ENCODE results near the gene LDB3. TPM values are rescaled to one million over a fixed set of nuclear protein-coding genes. Genes with fewer than 3 reads are reported as not detected.

Gene LDB3
- total and polyA plus RNA-seq, 2 of the 8 experiments (the other 6 are each of a cell fraction or from before 2014, with no cell fraction given), result 0.20 to 0.43 TPM

GRCh38 chr10:86687750-86688149 is 19.4 kb downstream of the LDB3 start:
- H3K79me2 ChIP-seq (ENCODE audit: control insufficient read depth in 1 of 2, insufficient read depth in 2 of 2, low read length in 2 of 2), result no peaks in the 10 kb centered on the region
- H3K4me3 ChIP-seq (ENCODE audit: extremely low read depth in 1 of 4, insufficient read depth in 2 of 4, low read depth in 3 of 4, low read length in 4 of 4), result no peak overlapping the region
- no peak overlapping the region for H3K9ac ChIP-seq (replicated peaks in 1 of 4; ENCODE audit: extremely low read depth in 1 of 4, low read depth in 3 of 4, low read length in 3 of 4)
- no peak overlapping the region for H4K91ac ChIP-seq (replicated peaks; ENCODE audit: insufficient read length, low read length)
- no peak overlapping the region for H3K23ac ChIP-seq (ENCODE audit: insufficient read length)
- no peaks in the 10 kb centered on the region; the same call in 1 of the 2 replicates for H3K23me2 ChIP-seq (ENCODE audit: low read depth, low read length)
- no peak overlapping the region for H4K8ac ChIP-seq (ENCODE audit: extremely low read depth, insufficient read depth, low read length)
- H3K36me3 ChIP-seq (ENCODE audit: control insufficient read depth in 2 of 4, insufficient read depth in 4 of 4, low read length in 3 of 4), result no peaks in the 10 kb centered on the region
- 82% methylated on average over 4 of the region's 4 CpGs; no CpG with 5 or more reads in 1 of the 2 experiments for WGBS, 2 experiments (ENCODE audit: extremely low coverage in 1 of 2, insufficient coverage in 1 of 2, insufficient read length in 1 of 2, insufficient replicate concordance in 2 of 2, low coverage in 1 of 2, low lambda C conversion rate in 2 of 2, missing lambda C conversion rate in 1 of 2)
- H3K4ac ChIP-seq (replicated peaks; ENCODE audit: insufficient read length, low read depth, low read length), result no peak overlapping the region
- H2AK5ac ChIP-seq (ENCODE audit: low read depth, low read length), result no peak overlapping the region
- no peak for DNase-seq (ENCODE audit: low read depth in 1 of 2, low spot score in 2 of 2)
- H3K18ac ChIP-seq (ENCODE audit: extremely low read depth, low read length), result no peak overlapping the region
- no peak overlapping the region for H2BK12ac ChIP-seq (ENCODE audit: low read depth, low read length)
- H3K14ac ChIP-seq (ENCODE audit: insufficient read length), result no peak overlapping the region
- no peak overlapping the region for H2BK5ac ChIP-seq (ENCODE audit: low read depth, low read length)
- peaks cover 3 to 20% (median 9%) of the 10 kb centered on the region in 4 experiments; a peak in 6 of 7 replicates for H3K4me1 ChIP-seq (replicated peaks in 1 of 4; ENCODE audit: control insufficient read depth in 3 of 4, insufficient read depth in 4 of 4, low read length in 3 of 4)
- H3K27me3 ChIP-seq (replicated peaks in 1 of 4; ENCODE audit: control insufficient read depth in 3 of 4, extremely low read depth in 1 of 4, insufficient read depth in 3 of 4, low read length in 3 of 4), result no peaks in the 10 kb centered on the region
- H2BK20ac ChIP-seq (ENCODE audit: low read length), result no peak overlapping the region
- H4K20me1 ChIP-seq (replicated peaks in 1 of 2; ENCODE audit: control insufficient read depth in 1 of 2, insufficient read depth in 2 of 2, low read length in 2 of 2), result no peaks in the 10 kb centered on the region
- H3K79me1 ChIP-seq (ENCODE audit: low read depth, low read length), result no peaks in the 10 kb centered on the region
- H3K9me3 ChIP-seq (ENCODE audit: insufficient read depth in 2 of 2, low read depth in 1 of 2, low read length in 1 of 2), result no peaks in the 10 kb centered on the region
- ChIA-PET CTCF (ENCODE audit: partially characterized antibody) (interaction anchor here (0.5 to 7.6 kb wide), 23 partner anchors 12 to 280 kb away, joined by 3 to 105 read pairs (median 5); partner anchors contain the start of genes ADIRF and LDB3), POLR2A (ENCODE audit: partially characterized antibody) (no interaction called here)
- no peak for FAIRE-seq
- no peak overlapping the region for H2BK120ac ChIP-seq (replicated peaks; ENCODE audit: low read depth, low read length)
- no peak overlapping the region for H2AFZ ChIP-seq (ENCODE audit: low read length)
- no peak overlapping the region for H3K4me2 ChIP-seq (ENCODE audit: insufficient read depth in 1 of 2, low read depth in 2 of 2, low read length in 2 of 2)
- no peak overlapping the region for H2BK15ac ChIP-seq (ENCODE audit: low read length)
- H4K5ac ChIP-seq (ENCODE audit: insufficient read length, low read depth, low read length), result no peak overlapping the region
- no peak overlapping the region for H3K56ac ChIP-seq (replicated peaks; ENCODE audit: insufficient read length, low read depth, low read length)
- H3K27ac ChIP-seq (ENCODE audit: low read depth, low read length), result no peak overlapping the region
- TF ChIP-seq MAX (IDR thresholded peaks at IDR 0.05) (no peak), KDM1A (IDR thresholded peaks at IDR 0.05; ENCODE audit: borderline replicate concordance, low read length) (no peak), TCF12 (IDR thresholded peaks at IDR 0.05; ENCODE audit: low read depth, low read length) (no peak), TAF1 (IDR thresholded peaks at IDR 0.05; ENCODE audit: low read depth, low read length) (no peak), CHD2 (IDR thresholded peaks at IDR 0.05; ENCODE audit: low read length) (no peak)

All from H1 (cell line).